HG03095 (cell line): ENCODE results near the gene ITGAL.

Experiments
- ATAC-seq: cut with Tn5 transposase; IDR thresholded peaks from one replicate; pipeline ENCODE4 v1.9.1; 2021; ENCODE audit warnings: moderate library complexity; ENCODE audit not compliant: unreplicated experiment

Gene ITGAL

DNA sequence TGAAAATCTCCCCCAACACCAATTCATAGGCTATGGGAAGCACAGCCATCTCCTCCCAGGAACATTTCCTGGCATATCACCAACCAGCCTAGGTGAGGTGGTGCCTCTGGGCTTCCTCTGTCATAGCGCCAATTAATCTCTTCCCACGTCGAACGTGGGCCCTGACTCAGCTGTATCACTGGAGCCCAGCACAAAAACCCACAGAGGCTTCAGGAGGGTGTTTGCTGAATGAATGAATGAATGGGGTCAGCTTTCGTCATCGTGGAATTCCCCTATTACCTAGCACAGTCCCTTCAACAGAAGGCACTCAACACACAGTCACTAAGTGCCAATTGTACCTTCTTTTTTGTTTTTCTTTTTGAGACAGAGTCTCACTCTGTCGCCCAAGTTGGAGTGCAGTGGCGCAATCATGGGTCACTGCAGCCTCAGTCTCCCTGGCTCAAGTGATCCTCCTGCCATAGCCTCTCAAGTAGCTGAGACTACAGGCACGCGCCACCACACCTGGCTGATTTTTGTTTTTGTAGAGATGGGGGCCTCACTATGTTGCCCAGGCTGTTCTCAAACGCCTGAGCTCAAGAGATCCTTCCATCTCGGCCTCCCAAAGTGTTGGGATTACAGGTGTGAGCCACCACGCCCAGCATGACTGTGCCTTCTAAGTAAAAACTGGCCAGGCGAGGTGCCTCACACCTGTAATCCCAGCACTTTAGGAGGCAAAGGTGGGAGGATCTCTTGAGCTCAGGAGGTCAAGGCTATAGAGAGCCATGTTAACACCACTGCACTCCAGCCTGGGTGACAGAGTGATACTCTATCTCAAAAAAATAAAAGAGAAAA, 94.8 kb downstream of the ITGAL start:
- no peak for ATAC-seq

DNA sequence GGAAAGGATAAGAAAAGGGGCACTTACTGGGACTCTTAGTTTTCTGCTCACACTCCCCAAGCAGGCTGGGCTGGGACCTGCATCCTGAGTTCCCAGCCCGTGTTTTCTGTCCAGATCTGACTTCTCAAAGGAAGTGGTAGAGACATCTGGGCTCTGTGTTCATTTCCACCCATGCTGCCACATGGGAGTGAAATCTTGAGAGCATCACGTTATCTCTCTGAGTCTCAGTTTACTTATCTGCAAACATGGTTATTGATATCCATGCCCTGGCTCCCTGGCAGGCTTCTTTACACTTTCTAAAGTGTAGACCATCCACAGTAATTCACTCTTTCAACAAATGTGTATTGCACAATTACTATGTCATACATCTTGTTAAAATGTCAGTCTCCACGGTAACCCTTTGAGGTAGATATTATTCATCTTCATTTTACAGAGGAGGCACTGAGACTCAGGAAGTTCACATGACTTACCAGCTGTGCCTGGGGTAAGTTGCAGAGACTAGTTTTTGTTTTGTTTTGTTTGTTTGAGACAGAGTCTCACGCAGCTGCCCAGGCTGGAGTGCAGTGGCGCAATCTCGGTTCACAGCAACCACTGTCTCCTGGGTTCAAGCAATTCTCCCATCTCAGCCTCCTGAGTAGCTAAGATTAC, 95.6 kb downstream of the ITGAL start:
- peak; percentile 33 for ATAC-seq

DNA sequence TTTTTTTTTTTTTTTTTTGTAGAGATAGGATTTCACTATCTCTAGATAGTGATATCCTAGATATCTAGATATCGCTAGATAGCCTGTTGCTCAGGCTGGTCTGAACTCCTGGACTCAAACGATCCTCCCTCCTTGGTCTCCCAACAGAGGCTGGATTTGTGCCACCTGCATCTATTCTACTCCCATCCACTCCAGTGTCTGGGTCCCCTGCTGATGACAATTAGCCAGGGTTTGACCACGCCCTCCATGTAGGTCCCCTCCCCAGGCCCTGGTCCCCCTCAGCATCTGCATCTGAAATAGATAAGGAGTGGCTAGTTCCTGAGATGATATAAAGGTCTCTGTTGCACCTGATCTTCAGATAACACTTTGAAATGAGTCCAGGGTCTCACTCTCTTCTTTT, 96.7 kb downstream of the ITGAL start:
- no peak for ATAC-seq

DNA sequence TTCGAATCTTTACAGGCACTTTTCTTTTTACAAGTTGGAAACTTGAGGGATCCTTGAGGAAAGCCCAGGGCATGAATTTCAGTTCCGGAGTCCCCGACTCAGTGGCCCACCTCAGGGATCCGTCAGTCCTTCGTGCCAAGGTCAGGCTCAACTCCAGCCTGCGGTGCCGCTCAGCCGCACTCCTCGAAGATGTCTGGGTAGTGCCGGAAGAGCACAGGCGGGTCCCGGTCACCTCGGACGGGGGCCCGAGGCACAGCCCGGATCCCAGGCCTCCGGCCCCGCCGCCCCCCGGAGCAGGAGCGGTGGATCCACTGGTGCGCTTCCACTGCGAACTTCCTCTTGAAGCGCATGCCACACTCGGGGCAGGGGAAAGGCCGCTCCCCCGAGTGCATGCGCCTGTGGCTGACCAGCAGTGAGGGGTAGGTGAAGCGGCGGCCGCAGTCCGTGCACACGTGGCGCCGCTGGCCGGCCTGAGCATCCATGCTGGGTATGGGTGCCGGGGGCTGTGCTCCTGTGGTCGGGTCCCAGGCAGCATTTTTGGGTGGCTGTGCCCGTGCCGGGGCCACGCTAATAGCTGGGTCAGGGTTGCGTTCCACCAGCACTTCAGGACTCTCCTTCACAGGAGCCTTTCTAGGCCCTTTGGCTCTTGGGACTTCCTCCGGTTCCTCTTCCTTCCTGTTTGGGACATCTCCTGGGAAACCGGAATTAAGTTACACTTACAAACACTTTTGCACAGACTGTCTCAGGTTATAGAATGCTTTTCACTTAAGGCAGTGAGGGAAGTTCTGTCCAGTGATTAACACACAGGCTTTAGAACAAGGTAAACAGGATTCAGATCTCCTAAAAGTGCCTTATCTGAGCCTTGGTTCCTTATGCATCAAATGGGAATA, 97.4 kb downstream of the ITGAL start:
- no peak for ATAC-seq

DNA sequence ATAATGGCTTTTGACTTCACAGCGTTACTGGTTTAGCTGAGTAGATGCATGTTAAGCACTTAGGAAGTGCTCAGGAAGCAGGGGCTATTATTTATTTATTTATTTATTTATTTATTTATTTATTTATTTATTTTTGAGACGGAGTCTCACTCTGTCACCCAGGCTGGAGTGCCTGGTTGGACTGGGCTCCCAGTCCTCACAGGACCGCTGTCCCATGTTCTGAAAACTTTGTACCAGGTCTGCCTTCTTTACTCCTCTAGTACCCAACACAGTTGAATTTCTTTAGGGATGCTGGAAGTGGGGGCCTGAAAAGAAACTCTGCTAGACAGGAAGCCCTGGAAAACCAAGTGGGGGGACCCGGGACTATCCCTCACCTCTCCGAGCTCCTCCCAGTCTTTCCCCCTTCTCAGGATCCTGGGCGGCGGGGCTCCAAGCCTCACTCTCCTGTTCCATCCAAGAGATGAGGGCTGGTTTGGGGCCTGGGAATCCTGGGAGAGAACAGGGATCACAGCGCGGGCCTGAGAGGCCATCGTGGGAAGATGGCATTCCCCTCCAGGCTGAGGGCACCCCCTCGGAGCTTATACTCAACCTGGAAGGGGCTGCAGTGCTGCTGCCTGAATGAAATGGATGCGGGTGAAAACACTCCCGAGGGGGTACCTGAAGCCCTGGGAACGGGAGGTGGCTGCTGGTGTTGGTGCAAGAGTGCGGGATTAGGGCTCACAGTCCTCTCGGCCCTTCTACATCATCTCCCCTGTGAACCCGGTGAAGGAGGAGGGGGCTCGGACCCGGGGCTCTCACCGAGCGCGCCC, 98.3 kb downstream of the ITGAL start:
- ATAC-seq = no peak

DNA sequence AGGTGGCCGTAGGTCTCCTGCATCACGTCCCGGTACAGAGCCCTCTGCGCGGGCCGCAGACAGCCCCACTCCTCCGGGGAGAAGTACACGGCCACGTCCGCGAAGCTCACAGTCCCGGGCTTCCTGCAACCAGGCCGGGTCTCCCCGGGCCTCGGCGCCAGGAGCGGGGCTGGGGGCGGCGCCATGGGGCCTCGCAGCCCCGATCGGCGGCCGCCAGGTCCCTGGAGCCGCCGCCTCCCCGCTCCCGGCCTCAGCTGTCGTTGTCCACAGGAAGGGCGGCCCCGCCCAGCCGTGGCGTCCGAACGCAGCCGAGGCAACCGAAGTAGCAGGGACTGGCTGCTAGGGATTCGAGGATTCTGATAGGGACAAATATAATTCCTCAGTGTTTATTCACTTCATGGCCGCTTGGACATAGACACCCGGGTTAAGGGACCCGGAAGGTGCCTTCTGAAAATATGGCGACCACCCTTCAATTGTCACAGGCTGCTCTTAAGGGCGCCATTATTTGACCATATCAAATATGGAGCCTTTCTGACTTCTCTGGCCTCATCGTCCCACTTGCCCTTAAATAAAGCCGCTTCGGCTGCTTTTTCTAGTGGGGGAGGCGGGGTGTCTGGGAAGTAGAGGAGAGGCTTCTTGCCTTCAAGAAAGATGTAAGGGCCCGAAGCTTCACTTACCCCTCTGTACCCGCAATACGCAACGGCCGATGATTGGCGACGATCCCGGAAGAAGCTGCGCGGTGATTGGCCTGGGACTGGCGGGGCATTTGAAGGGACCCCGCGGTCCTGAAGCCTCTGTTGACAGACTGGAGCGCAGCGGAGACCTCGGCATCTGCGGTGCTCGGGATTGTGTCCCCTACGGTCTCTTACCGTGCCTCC, 99.1 kb downstream of the ITGAL start, which contains the start of gene ZNF688:
Gene ZNF688 (minus strand): TSS at position 270 of the 878 bp plus-strand sequence. CDS start 85 bp downstream, at position 185.
- ATAC-seq = peak; percentile 73
